NK-92 treated with Interleukin-12 subunit alpha and Interleukin-12 subunit beta, amount 100 ng/mL, for 24 hours (cell line): ENCODE measurements around the gene LYVE1.

Experiments used
- DNase-seq: peaks from one replicate; lab custom pipeline; 2025; lab: John Stamatoyannopoulos, UW

The LYVE1 gene

GRCh38 chr11:10591741-10592140, 23.3 kb upstream of the LYVE1 start:
- DNase-seq: no peak

- DNase-seq: no peak
These were observed 21.9 kb upstream of the LYVE1 start for GRCh38 chr11:10590218-10590915.

- DNase-seq: no peak
These were observed 20.4 kb upstream of the LYVE1 start for GRCh38 chr11:10588904-10589303.

- no peak for DNase-seq
These were observed 19.5 kb upstream of the LYVE1 start for GRCh38 chr11:10587995-10588394.

GRCh38 chr11:10587388-10587787, 18.9 kb upstream of the LYVE1 start:
- DNase-seq: no peak

- DNase-seq: no peak
These were observed 15.6 kb upstream of the LYVE1 start for GRCh38 chr11:10584071-10584501.

- no peak for DNase-seq
These were observed 13.1 kb upstream of the LYVE1 start for GRCh38 chr11:10581481-10582019.

GRCh38 chr11:10580623-10581022, 12.2 kb upstream of the LYVE1 start:
- DNase-seq: no peak

- DNase-seq: no peak
These were observed 11.2 kb upstream of the LYVE1 start for GRCh38 chr11:10579700-10580099.

- DNase-seq: no peak
These were observed 7.6 kb upstream of the LYVE1 start for GRCh38 chr11:10576035-10576398.

- DNase-seq: no peak
These were observed 7.0 kb upstream of the LYVE1 start for GRCh38 chr11:10575346-10576034.

GRCh38 chr11:10573556-10573955, 5.1 kb upstream of the LYVE1 start:
- no peak for DNase-seq

GRCh38 chr11:10573028-10573427, 4.6 kb upstream of the LYVE1 start:
- no peak for DNase-seq

GRCh38 chr11:10572533-10572932, 4.1 kb upstream of the LYVE1 start:
- DNase-seq: no peak

GRCh38 chr11:10567446-10567845, 1.0 kb downstream of the LYVE1 start:
- DNase-seq: no peak

GRCh38 chr11:10566257-10566957, 2.1 kb downstream of the LYVE1 start:
- no peak for DNase-seq

- DNase-seq: no peak
These were observed 3.0 kb downstream of the LYVE1 start for GRCh38 chr11:10565493-10565892.

GRCh38 chr11:10564696-10565318, 3.7 kb downstream of the LYVE1 start:
- no peak for DNase-seq

- no peak for DNase-seq
These were observed 4.4 kb downstream of the LYVE1 start for GRCh38 chr11:10564030-10564429.

- DNase-seq: no peak
These were observed 6.5 kb downstream of the LYVE1 start for GRCh38 chr11:10561947-10562346.

- DNase-seq: no peak
These were observed 7.2 kb downstream of the LYVE1 start for GRCh38 chr11:10561043-10561818.

GRCh38 chr11:10558288-10558687, 10.2 kb downstream of the LYVE1 start:
- DNase-seq: no peak
